CD4-positive, alpha-beta T cell treated with Interleukin-17A for 4 hours (primary cell): ENCODE data around the gene APOL3.
"Not testable (repeated sequence)": the region's sequence is repeated elsewhere in the genome, so short reads cannot be mapped to it uniquely, and the experiment has no call there.

Experiments
- DNase-seq: peaks from one replicate; pipeline ENCODE4 v3.0.0-alpha.2; 2020; ENCODE audit warnings: mixed read lengths

Gene APOL3

GRCh38 chr22:36192542-36192941, 32.0 kb upstream of the APOL3 start:
- DNase-seq, result no peak

- no peak for DNase-seq
Observed at GRCh38 chr22:36191106-36191836, 30.7 kb upstream of the APOL3 start.

GRCh38 chr22:36187862-36188261, 27.3 kb upstream of the APOL3 start:
- DNase-seq, result not testable (repeated sequence)

- no peak for DNase-seq
Observed at GRCh38 chr22:36185828-36186624, 25.5 kb upstream of the APOL3 start.

GRCh38 chr22:36184433-36185025, 24.0 kb upstream of the APOL3 start:
- DNase-seq, result no peak

GRCh38 chr22:36183446-36183845, 22.9 kb upstream of the APOL3 start:
- DNase-seq, result no peak

- no peak for DNase-seq
Observed at GRCh38 chr22:36182857-36183256, 22.3 kb upstream of the APOL3 start.

- DNase-seq, result no peak
Observed at GRCh38 chr22:36182056-36182455, 21.5 kb upstream of the APOL3 start.

GRCh38 chr22:36180928-36181327, 20.4 kb upstream of the APOL3 start:
- no peak for DNase-seq

- peak; percentile 94 for DNase-seq
Observed at GRCh38 chr22:36180038-36180880, 19.7 kb upstream of the APOL3 start.

GRCh38 chr22:36177160-36177559, 16.6 kb upstream of the APOL3 start:
- DNase-seq, result no peak

GRCh38 chr22:36175892-36176291, 15.3 kb upstream of the APOL3 start:
- no peak for DNase-seq

- no peak for DNase-seq
Observed at GRCh38 chr22:36171941-36172340, 11.4 kb upstream of the APOL3 start.

- no peak for DNase-seq
Observed at GRCh38 chr22:36166518-36167220, 6.1 kb upstream of the APOL3 start.

GRCh38 chr22:36166086-36166485, 5.5 kb upstream of the APOL3 start:
- DNase-seq, result no peak

GRCh38 chr22:36165141-36165540, 4.6 kb upstream of the APOL3 start:
- DNase-seq, result no peak

GRCh38 chr22:36164621-36165020, 4.1 kb upstream of the APOL3 start:
- no peak for DNase-seq

- DNase-seq, result no peak
Observed at GRCh38 chr22:36163497-36163896, 2.9 kb upstream of the APOL3 start.

- DNase-seq, result peak; percentile 18
Observed at GRCh38 chr22:36162127-36163034, 1.8 kb upstream of the APOL3 start.

GRCh38 chr22:36161793-36162126, 1.2 kb upstream of the APOL3 start:
- DNase-seq, result peak; percentile 47
